DMS53 treated with DMSO at 0.1 percent for 48 hours (cell line): Measurements from ENCODE around the gene SCRT2.
"Not testable (repeated sequence)": the region's sequence is repeated elsewhere in the genome, so short reads cannot be mapped to it uniquely, and the experiment has no call there.

Experiments used
- DNase-seq: peaks from one replicate; lab custom pipeline; 2025; ENCODE audit not compliant: unreplicated experiment; lab: John Stamatoyannopoulos, UW

Gene SCRT2

GRCh38 chr20:653590-654416 lies 21.8 kb downstream of the SCRT2 start:
- DNase-seq = no peak

- peak; percentile 63 for DNase-seq
Measured at GRCh38 chr20:653110-653589, 22.5 kb downstream of the SCRT2 start, which contains the start of gene SRXN1. Gene SRXN1 (minus strand): TSS chr20:653200. CDS start chr20:653185, 15 bp downstream.

- no peak for DNase-seq
Measured at GRCh38 chr20:652615-653109, 22.9 kb downstream of the SCRT2 start.

GRCh38 chr20:651713-652614 lies 23.6 kb downstream of the SCRT2 start:
- DNase-seq = no peak

GRCh38 chr20:650954-651353 lies 24.6 kb downstream of the SCRT2 start:
- DNase-seq = no peak

GRCh38 chr20:650281-650680 lies 25.3 kb downstream of the SCRT2 start:
- no peak for DNase-seq

GRCh38 chr20:647479-648019 lies 28.1 kb downstream of the SCRT2 start:
- DNase-seq = no peak

GRCh38 chr20:646868-647233 lies 28.8 kb downstream of the SCRT2 start:
- DNase-seq = no peak

- DNase-seq = no peak
Measured at GRCh38 chr20:646107-646867, 29.3 kb downstream of the SCRT2 start.

- DNase-seq = peak; percentile 49
Measured at GRCh38 chr20:645318-646106, 30.1 kb downstream of the SCRT2 start.

- no peak for DNase-seq
Measured at GRCh38 chr20:644692-645317, 30.8 kb downstream of the SCRT2 start.

GRCh38 chr20:642398-643174 lies 33.0 kb downstream of the SCRT2 start:
- no peak for DNase-seq

GRCh38 chr20:642013-642397 lies 33.6 kb downstream of the SCRT2 start:
- not testable (repeated sequence) for DNase-seq

GRCh38 chr20:641516-641875 lies 34.1 kb downstream of the SCRT2 start:
- DNase-seq = peak; percentile 28

- DNase-seq = no peak
Measured at GRCh38 chr20:640674-641515, 34.7 kb downstream of the SCRT2 start.

GRCh38 chr20:638579-638978 lies 37.0 kb downstream of the SCRT2 start:
- no peak for DNase-seq

- no peak for DNase-seq
Measured at GRCh38 chr20:637559-637958, 38.0 kb downstream of the SCRT2 start.

- no peak for DNase-seq
Measured at GRCh38 chr20:635893-636338, 39.7 kb downstream of the SCRT2 start.
